ENCODE data around the gene BTBD3.

DNA sequence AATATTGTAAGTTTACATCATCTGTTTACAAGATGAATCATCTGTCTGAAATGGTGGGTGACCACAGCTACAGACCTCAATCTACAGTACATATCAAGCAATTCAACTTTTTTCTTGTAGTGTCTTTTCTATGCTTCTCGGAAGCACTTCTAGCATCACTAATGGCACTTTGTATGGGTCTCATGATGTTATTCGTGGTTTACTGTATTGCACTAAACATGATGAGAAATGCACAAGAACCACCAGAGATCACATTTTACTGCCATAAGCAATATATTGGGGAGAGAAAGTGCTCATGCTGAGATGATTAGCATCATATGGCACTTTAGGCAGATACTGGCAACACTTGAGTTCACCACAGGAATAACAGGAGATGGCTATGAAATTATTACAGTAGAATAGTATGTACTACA, 15.4 kb upstream of the BTBD3 start:
- TF ChIP-seq, protein P1, sequence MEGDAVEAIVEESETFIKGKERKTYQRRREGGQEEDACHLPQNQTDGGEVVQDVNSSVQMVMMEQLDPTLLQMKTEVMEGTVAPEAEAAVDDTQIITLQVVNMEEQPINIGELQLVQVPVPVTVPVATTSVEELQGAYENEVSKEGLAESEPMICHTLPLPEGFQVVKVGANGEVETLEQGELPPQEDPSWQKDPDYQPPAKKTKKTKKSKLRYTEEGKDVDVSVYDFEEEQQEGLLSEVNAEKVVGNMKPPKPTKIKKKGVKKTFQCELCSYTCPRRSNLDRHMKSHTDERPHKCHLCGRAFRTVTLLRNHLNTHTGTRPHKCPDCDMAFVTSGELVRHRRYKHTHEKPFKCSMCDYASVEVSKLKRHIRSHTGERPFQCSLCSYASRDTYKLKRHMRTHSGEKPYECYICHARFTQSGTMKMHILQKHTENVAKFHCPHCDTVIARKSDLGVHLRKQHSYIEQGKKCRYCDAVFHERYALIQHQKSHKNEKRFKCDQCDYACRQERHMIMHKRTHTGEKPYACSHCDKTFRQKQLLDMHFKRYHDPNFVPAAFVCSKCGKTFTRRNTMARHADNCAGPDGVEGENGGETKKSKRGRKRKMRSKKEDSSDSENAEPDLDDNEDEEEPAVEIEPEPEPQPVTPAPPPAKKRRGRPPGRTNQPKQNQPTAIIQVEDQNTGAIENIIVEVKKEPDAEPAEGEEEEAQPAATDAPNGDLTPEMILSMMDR (IDR thresholded peaks at IDR 0.05): no peak
- no peak for TF ChIP-seq ZFX (IDR thresholded peaks at IDR 0.05; ENCODE audit: borderline replicate concordance)

Data from 22Rv1 (cell line).